ENCODE measurements around the gene CCL19.

DNA sequence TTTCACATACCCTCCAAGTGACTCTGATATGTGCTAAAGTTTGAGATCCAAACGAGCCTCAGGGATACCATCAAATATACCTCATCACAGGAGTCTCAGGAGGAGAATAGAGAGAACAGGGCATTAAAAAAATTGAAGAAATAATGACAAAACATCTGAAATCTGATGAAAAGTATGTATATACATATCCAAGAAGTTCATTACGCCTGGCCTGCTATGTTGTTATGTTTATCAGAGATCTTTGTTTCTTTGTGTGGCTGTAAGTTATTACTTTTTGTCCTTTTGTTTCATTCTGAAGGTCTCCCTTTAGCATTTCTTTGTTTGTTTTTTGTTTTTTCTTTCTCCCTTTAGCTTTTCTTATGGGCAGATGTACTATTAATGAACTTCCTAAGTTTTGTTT is 2.5 kb upstream of the CCL19 start:
- TF ChIP-seq CTCF (conservative IDR thresholded peaks at IDR 0.05; ENCODE audit: low read depth, low read length) (no peak), EZH2 (IDR thresholded peaks at IDR 0.05; ENCODE audit: low read length, unreplicated experiment) (no peak)
